ENCODE results near the gene CDHR2. TPM values are rescaled to one million over a fixed set of nuclear protein-coding genes. Genes with fewer than 3 reads are reported as not detected.
A peak's percentile ranks its signal among the peaks of the same experiment; 100 is the strongest.

The CDHR2 gene
- total RNA-seq, 1 experiment from 2014 or later, result 0.10 TPM

- H3K79me2 ChIP-seq (ENCODE audit: insufficient read depth, low read length), result no peaks in the 10 kb centered on the region
- H3K27ac ChIP-seq (ENCODE audit: low read depth, low read length), result no peak overlapping the region
- no peaks in the 10 kb centered on the region for H4K20me1 ChIP-seq (ENCODE audit: insufficient read depth)
- no peaks in the 10 kb centered on the region for H3K9me3 ChIP-seq (ENCODE audit: control insufficient read depth in 1 of 2, insufficient read depth in 1 of 2, low read depth in 1 of 2, low read length in 2 of 2)
- ChIA-PET RAD21 (ENCODE audit: low non-redundant PET in 1 of 2, low total read pairs in 2 of 2, uncharacterized antibody in 2 of 2, unreplicated experiment in 2 of 2) (no interaction called here), CTCF (interaction anchor here (1.0 to 1.5 kb wide), 4 partner anchors 11 to 844 kb away, joined by 3 to 4 read pairs (median 3); no protein-coding TSS in a partner anchor), POLR2A (no interaction called here)
- no TSS peak for BruUV-seq (replicated peaks)
- no peak overlapping the region for H2AFZ ChIP-seq (ENCODE audit: low read depth, low read length, poor library complexity, severe bottlenecking)
- H3K9ac ChIP-seq (ENCODE audit: low read length), result no peak overlapping the region
- TF ChIP-seq REST (IDR thresholded peaks at IDR 0.05; ENCODE audit: low read depth) (no peak), CTCF (IDR thresholded peaks at IDR 0.05 in 2 of 3, conservative IDR thresholded peaks at IDR 0.05 in 1 of 3; ENCODE audit: borderline replicate concordance in 1 of 3, insufficient read depth in 1 of 3, low read depth in 2 of 3, low read length in 2 of 3) (peak in 1 of 3 experiments; percentile 2; a peak in 1 of 6 replicates), SRF (IDR thresholded peaks at IDR 0.05; ENCODE audit: low read depth) (no peak)
- H3K4me2 ChIP-seq (ENCODE audit: low read length), result peak overlapping the region; percentile 29; the same call in 1 of the 2 replicates
- no peak for ATAC-seq
- H3K4me1 ChIP-seq (ENCODE audit: control insufficient read depth in 1 of 2, insufficient read depth in 2 of 2, low read length in 2 of 2), result peaks cover 0 to 18% of the 10 kb centered on the region in 2 experiments; a peak in 2 of 4 replicates
- no peak overlapping the region for H3K4me3 ChIP-seq (replicated peaks in 1 of 2; ENCODE audit: low read depth in 1 of 2, low read length in 2 of 2)
- DNase-seq (ENCODE audit: low read depth, low spot score), result no peak
- no peaks in the 10 kb centered on the region for H3K36me3 ChIP-seq (ENCODE audit: control insufficient read depth in 1 of 2, insufficient read depth in 2 of 2, low read length in 2 of 2)
- H3K27me3 ChIP-seq (ENCODE audit: insufficient read depth, low read length), result no peaks in the 10 kb centered on the region
- H3K9me2 ChIP-seq (ENCODE audit: insufficient read depth), result no peaks in the 10 kb centered on the region
- intact Hi-C loops (cut with micrococcal nuclease), result loop anchor here (1.0 kb wide), 1 partner anchor 45 kb away; no protein-coding TSS in a partner anchor
Observed at GRCh38 chr5:176574297-176574591, 25.1 kb downstream of the CDHR2 start.

Measured in HCT116 (cell line).